ENCODE results near the gene STUM. TPM values are rescaled to one million over a fixed set of nuclear protein-coding genes. Genes with fewer than 3 reads are reported as not detected.

Gene STUM
- 0.09 and 0.33 TPM in 2 replicates for total RNA-seq

GRCh38 chr1:226548256-226549093 is at the start of gene STUM:
Gene STUM, plus strand, starts transcription at chr1:226548764. Its CDS starts 141 bp downstream, at chr1:226548905.

Other genes with a start within 250 kb of the STUM start
- 2.7 and 4.4 TPM in 2 replicates for gene LIN9, start 239.6 kb upstream of the STUM start, total RNA-seq
- gene PARP1, start 140.7 kb upstream of the STUM start, total RNA-seq = 90.9 and 113 TPM in 2 replicates
- gene ITPKB, start 190.5 kb downstream of the STUM start, total RNA-seq = 25.7 and 28.9 TPM in 2 replicates

All from dermis lymphatic vessel endothelial cell (primary cell).